Measurements from ENCODE around the gene INHBE. TPM values are rescaled to one million over a fixed set of nuclear protein-coding genes. Genes with fewer than 3 reads are reported as not detected.

The INHBE gene
- total and polyA plus RNA-seq, 2 of the 8 experiments (the other 6 are each of a cell fraction or from before 2014, with no cell fraction given), result 10.2 to 18.8 TPM

DNA sequence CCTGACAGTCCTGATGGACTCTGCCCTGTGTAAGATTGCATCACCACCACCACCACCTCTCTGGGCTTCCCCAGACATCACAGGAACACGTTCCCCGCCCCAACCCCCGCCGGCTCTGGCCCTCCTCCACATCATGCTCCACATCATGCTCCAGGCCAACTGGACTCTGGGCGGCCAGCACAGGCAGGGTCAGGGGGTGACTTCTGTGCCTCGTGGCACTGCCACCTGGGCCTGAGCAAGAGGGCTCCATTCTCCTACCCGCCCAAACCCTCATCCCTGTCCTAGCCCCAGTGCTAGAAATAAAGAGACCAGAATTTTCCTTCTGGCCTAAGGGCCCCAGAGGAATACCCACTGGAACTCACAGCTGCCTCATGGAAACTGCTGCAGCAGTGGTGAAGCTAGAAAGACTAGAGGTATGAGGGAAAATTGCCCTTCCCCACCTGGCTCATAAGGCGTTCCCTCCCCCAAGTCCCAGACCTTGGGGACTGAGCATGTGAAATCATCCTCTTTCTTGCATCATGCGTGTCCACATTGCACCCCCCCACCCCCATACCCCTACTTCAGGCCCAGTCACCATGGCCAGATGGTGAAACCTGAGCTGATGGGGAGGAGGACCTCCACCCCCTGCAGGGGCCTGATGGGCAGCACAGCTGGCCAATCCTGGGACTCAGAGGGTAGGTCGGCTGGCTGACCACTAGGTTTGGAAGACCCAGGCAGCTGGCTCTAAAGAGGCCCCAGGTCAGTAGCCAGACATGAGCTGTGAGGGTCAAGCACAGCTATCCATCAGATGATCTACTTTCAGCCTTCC, at the start of gene INHBE (continued):
- TF ChIP-seq, protein P1, sequence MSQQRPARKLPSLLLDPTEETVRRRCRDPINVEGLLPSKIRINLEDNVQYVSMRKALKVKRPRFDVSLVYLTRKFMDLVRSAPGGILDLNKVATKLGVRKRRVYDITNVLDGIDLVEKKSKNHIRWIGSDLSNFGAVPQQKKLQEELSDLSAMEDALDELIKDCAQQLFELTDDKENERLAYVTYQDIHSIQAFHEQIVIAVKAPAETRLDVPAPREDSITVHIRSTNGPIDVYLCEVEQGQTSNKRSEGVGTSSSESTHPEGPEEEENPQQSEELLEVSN (IDR thresholded peaks at IDR 0.05), result peak; percentile 30; the same call in 1 of the 2 replicates
- TF ChIP-seq, protein P2, sequence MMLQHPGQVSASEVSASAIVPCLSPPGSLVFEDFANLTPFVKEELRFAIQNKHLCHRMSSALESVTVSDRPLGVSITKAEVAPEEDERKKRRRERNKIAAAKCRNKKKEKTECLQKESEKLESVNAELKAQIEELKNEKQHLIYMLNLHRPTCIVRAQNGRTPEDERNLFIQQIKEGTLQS (IDR thresholded peaks at IDR 0.05; ENCODE audit: insufficient read depth, low read depth, low read length), result 0 out of 2 replicates have a peak, but pooled peaks have one; percentile 34
- TF ChIP-seq GTF2F1 (IDR thresholded peaks at IDR 0.05; ENCODE audit: borderline replicate concordance, low read depth, low read length) (no peak), SP2 (IDR thresholded peaks at IDR 0.05; ENCODE audit: low read length) (peak; percentile 74), CHD2 (IDR thresholded peaks at IDR 0.05; ENCODE audit: low read length) (peak; percentile 84), CHD1 (IDR thresholded peaks at IDR 0.05; ENCODE audit: low read depth, low read length) (no peak), SIN3A (conservative IDR thresholded peaks at IDR 0.05 in 1 of 2, IDR thresholded peaks at IDR 0.05 in 1 of 2; ENCODE audit: low read depth in 1 of 2, low read length in 2 of 2) (peak in 1 of 2 experiments; percentile 58; a peak in 1 of 4 replicates), TAF7 (optimal IDR thresholded peaks at IDR 0.05; ENCODE audit: borderline replicate concordance, low read depth, low read length) (peak; percentile 49), RAD21 (IDR thresholded peaks at IDR 0.05 in 1 of 2, conservative IDR thresholded peaks at IDR 0.05 in 1 of 2; ENCODE audit: low read depth in 2 of 2, low read length in 2 of 2) (no peak), JUND (IDR thresholded peaks at IDR 0.05; ENCODE audit: low read length) (peak; percentile 79), SIRT6 (IDR thresholded peaks at IDR 0.05; ENCODE audit: low read length) (no peak), EP300 (IDR thresholded peaks at IDR 0.05; ENCODE audit: borderline replicate concordance in 1 of 2, low read depth in 2 of 2, low read length in 2 of 2) (peak in 1 of 2 experiments; percentile 82; a peak in 1 of 3 replicates), TCF12 (IDR thresholded peaks at IDR 0.05; ENCODE audit: low read depth, low read length) (peak; percentile 92), TAF1 (IDR thresholded peaks at IDR 0.05; ENCODE audit: low read depth, low read length) (peak; percentile 72), SIX5 (IDR thresholded peaks at IDR 0.05; ENCODE audit: low read depth, low read length) (0 out of 2 replicates have a peak, but pooled peaks have one; percentile 26)
- TF ChIP-seq, protein P3, sequence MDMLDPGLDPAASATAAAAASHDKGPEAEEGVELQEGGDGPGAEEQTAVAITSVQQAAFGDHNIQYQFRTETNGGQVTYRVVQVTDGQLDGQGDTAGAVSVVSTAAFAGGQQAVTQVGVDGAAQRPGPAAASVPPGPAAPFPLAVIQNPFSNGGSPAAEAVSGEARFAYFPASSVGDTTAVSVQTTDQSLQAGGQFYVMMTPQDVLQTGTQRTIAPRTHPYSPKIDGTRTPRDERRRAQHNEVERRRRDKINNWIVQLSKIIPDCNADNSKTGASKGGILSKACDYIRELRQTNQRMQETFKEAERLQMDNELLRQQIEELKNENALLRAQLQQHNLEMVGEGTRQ (IDR thresholded peaks at IDR 0.05; ENCODE audit: low read length), result no peak
- TF ChIP-seq, protein P4, sequence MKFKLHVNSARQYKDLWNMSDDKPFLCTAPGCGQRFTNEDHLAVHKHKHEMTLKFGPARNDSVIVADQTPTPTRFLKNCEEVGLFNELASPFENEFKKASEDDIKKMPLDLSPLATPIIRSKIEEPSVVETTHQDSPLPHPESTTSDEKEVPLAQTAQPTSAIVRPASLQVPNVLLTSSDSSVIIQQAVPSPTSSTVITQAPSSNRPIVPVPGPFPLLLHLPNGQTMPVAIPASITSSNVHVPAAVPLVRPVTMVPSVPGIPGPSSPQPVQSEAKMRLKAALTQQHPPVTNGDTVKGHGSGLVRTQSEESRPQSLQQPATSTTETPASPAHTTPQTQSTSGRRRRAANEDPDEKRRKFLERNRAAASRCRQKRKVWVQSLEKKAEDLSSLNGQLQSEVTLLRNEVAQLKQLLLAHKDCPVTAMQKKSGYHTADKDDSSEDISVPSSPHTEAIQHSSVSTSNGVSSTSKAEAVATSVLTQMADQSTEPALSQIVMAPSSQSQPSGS (IDR thresholded peaks at IDR 0.05; ENCODE audit: low read length), result 0 out of 2 replicates have a peak, but pooled peaks have one; percentile 64
- TF ChIP-seq, protein P5, sequence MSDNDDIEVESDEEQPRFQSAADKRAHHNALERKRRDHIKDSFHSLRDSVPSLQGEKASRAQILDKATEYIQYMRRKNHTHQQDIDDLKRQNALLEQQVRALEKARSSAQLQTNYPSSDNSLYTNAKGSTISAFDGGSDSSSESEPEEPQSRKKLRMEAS (IDR thresholded peaks at IDR 0.05), result peak; percentile 86
